Suprapubic skin (tissue), 4 donors: ENCODE measurements around the gene FAM200B. TPM values are rescaled to one million over a fixed set of nuclear protein-coding genes. Genes with fewer than 3 reads are reported as not detected.
A peak's percentile ranks its signal among the peaks of the same experiment; 100 is the strongest.

ENCODE experiments used
- DNase-seq, 2 donors: peaks; one replicate each; pipeline ENCODE4 v3.0.0-alpha.2; 2019; ENCODE audit warnings: low spot score in 2 of 2
- H3K27ac ChIP-seq: fragments of 200-600 bp; sonication (generic); one replicate; pipeline ENCODE4 v1.5.1; 2019
- H3K27me3 ChIP-seq: fragments of 200-600 bp; sonication (generic); one replicate; pipeline ENCODE4 v1.5.1; 2019
- H3K36me3 ChIP-seq: fragments of 200-600 bp; sonication (generic); one replicate; pipeline ENCODE4 v1.5.1; 2019
- H3K4me1 ChIP-seq: fragments of 200-600 bp; sonication (generic); one replicate; pipeline ENCODE4 v1.5.1; 2019
- H3K4me3 ChIP-seq: fragments of 200-600 bp; sonication (generic); one replicate; pipeline ENCODE4 v1.5.1; 2019; ENCODE audit warnings: mild to moderate bottlenecking
- H3K9me3 ChIP-seq: fragments of 200-600 bp; sonication (generic); one replicate; pipeline ENCODE4 v1.5.1; 2019
- CTCF ChIP-seq, 2 donors: fragments of 200-600 bp in 1 of 2; fragments of 450-650 bp in 1 of 2; sonication (generic) in 1 of 2; IDR thresholded peaks; one replicate each; pipeline ENCODE4 v1.5.1; 2016 to 2019; ENCODE audit warnings: antibody characterized with exemption in 2 of 2, mild to moderate bottlenecking in 1 of 2, moderate library complexity in 1 of 2
- EP300 ChIP-seq: sonication (generic); formaldehyde crosslinking; IDR thresholded peaks from one replicate; pipeline ENCODE4 v1.6.1; 2017; ENCODE audit warnings: antibody characterized with exemption
- POLR2A ChIP-seq, 2 donors: fragments of 450-650 bp; IDR thresholded peaks; one replicate each; pipeline ENCODE4 v1.6.1; 2017; ENCODE audit warnings: antibody characterized with exemption in 2 of 2, mild to moderate bottlenecking in 2 of 2, moderate library complexity in 2 of 2
- POLR2AphosphoS5 ChIP-seq, 3 donors: sonication (generic); formaldehyde crosslinking; IDR thresholded peaks; one replicate each; pipeline ENCODE4 v1.6.1; 2017; ENCODE audit warnings: antibody characterized with exemption in 3 of 3
- WGBS: methylation state at CpG from one replicate; pipeline ENCODE4 v1.1.5; 2018; 5-methylcytosine and 5-hydroxymethylcytosine counted together
- total RNA-seq, 4 donors: library from RNA; depleted of rRNA; stranded (reverse); fragments of >200 nt; gene quantifications; one replicate each; pipeline ENCODE4 v1.1.0, GENCODE V29; 2016

FAM200B gene
- total RNA-seq: 10 to 100 TPM; 18.6 to 39.0 (median 27.5) TPM

GRCh38 chr4:15681372-15682241, at the start of gene FAM200B:
TSS of gene FAM200B (plus strand) at chr4:15681827. CDS start at chr4:15686978, 5,151 bp downstream.
- H3K27ac ChIP-seq: peak within 1 kb of the TSS; percentile 88
- peaks cover 8% of the 10 kb centered on the region for H3K36me3 ChIP-seq
- under 1% methylated on average over 32 of the region's 56 CpGs for WGBS
- TF ChIP-seq CTCF (IDR thresholded peaks at IDR 0.05): peak in 1 of 2 donors; percentile 10
- no peak for TF ChIP-seq EP300
- TF ChIP-seq POLR2A (IDR thresholded peaks at IDR 0.05): peak; percentile 63 to 76
- peak in 2 of 3 donors; percentile 57 to 59 for TF ChIP-seq POLR2AphosphoS5 (IDR thresholded peaks at IDR 0.05)
- H3K27me3 ChIP-seq: no peaks in the 10 kb centered on the region
- H3K4me1 ChIP-seq: peaks cover 34% of the 10 kb centered on the region
- peak within 1 kb of the TSS; percentile 62 for H3K4me3 ChIP-seq
- H3K9me3 ChIP-seq: no peaks in the 10 kb centered on the region
- peak; percentile 99 for DNase-seq

DNA sequence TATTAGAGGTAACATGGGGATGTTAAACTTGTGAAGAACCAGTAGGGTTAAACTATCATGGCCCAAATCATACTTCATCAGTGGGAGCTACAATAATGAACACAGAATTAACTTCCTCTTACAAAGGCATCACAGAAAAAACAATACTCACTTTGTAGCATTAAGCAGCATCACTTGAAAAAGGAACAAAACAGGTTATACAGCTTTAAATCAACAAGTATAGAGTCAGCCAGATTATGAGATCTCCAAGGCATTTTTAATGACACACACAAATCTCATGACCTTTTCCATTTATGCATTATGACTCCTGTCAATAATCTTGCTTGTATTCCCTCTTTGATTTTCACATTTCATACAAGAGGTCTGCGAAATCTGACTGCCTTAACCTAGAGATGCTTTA, 44.8 kb upstream of the FAM200B start:
- H3K27ac ChIP-seq: peak overlapping the region; percentile 14

GRCh38 chr4:15638418-15638817, 43.2 kb upstream of the FAM200B start:
- no peak overlapping the region for H3K27ac ChIP-seq
- 93% methylated on average over 6 of the region's 6 CpGs for WGBS

More for the DNA sequence above, 44.8 kb upstream of the FAM200B start:
- Histone ChIP-seq H3K27me3 (no peaks in the 10 kb centered on the region), H3K4me1 (peaks cover 6% of the 10 kb centered on the region), H3K4me3 (no peak overlapping the region), H3K36me3 (peaks cover 74% of the 10 kb centered on the region), H3K9me3 (no peaks in the 10 kb centered on the region)
- 79% methylated on average over 1 of the region's 1 CpG for WGBS
- TF ChIP-seq POLR2AphosphoS5 (IDR thresholded peaks at IDR 0.05) (no peak), EP300 (no peak), POLR2A (IDR thresholded peaks at IDR 0.05) (no peak), CTCF (IDR thresholded peaks at IDR 0.05) (no peak)
- no peak for DNase-seq

GRCh38 chr4:15648600-15648999, 33.0 kb upstream of the FAM200B start:
- 63% methylated on average over 2 of the region's 2 CpGs for WGBS
- no peak for DNase-seq

More at GRCh38 chr4:15638418-15638817, 43.2 kb upstream of the FAM200B start:
- peaks cover 6% of the 10 kb centered on the region for H3K4me1 ChIP-seq
- no peaks in the 10 kb centered on the region for H3K9me3 ChIP-seq
- H3K36me3 ChIP-seq: peaks cover 59% of the 10 kb centered on the region
- no peak for DNase-seq
- no peak for TF ChIP-seq POLR2A (IDR thresholded peaks at IDR 0.05)
- no peak for TF ChIP-seq EP300
- TF ChIP-seq CTCF (IDR thresholded peaks at IDR 0.05): no peak
- no peak for TF ChIP-seq POLR2AphosphoS5 (IDR thresholded peaks at IDR 0.05)
- no peak overlapping the region for H3K4me3 ChIP-seq
- no peaks in the 10 kb centered on the region for H3K27me3 ChIP-seq

DNA sequence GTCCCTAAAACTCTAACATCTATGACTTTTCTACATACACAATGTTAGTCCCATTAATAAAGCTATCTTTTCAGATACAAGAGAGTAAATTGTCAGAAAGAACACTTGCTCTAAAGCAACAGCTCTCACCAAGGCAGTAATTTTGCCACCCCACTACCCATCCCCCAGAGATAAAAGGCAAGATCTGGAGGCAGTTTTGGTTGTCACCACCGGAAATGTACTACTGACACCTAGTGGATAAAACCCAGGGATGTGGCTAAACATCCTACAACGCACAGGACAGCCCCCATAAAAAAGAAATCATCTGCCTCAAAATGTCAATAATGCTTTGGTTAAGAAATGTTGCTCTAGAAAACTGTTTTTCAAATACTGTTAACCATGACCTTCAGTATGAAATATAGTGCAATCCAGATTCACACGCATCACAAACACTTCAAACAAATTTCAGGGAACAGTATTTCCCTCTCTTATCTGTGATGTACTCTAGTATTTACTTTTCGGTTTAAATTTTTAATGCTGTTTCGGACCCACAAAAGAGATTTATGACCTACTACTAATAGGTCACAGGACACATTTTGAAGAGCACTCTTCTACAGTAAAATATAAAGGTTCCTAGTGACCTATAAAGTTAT, 31.6 kb upstream of the FAM200B start:
- no peaks in the 10 kb centered on the region for H3K36me3 ChIP-seq
- H3K9me3 ChIP-seq: no peaks in the 10 kb centered on the region
- H3K27ac ChIP-seq: no peak overlapping the region
- TF ChIP-seq POLR2AphosphoS5 (IDR thresholded peaks at IDR 0.05) (no peak), POLR2A (IDR thresholded peaks at IDR 0.05) (no peak), CTCF (IDR thresholded peaks at IDR 0.05) (peak; percentile 28 to 36)
- DNase-seq: no peak
- WGBS: 32% methylated on average over 5 of the region's 5 CpGs
- H3K4me3 ChIP-seq: no peak overlapping the region
- peaks cover 63% of the 10 kb centered on the region for H3K4me1 ChIP-seq
- no peaks in the 10 kb centered on the region for H3K27me3 ChIP-seq

More at GRCh38 chr4:15648600-15648999, 33.0 kb upstream of the FAM200B start:
- Histone ChIP-seq H3K9me3 (no peaks in the 10 kb centered on the region), H3K27me3 (no peaks in the 10 kb centered on the region), H3K36me3 (no peaks in the 10 kb centered on the region), H3K4me1 (peaks cover 61% of the 10 kb centered on the region), H3K27ac (no peak overlapping the region), H3K4me3 (no peak overlapping the region)
- TF ChIP-seq POLR2AphosphoS5 (IDR thresholded peaks at IDR 0.05): no peak
